Activated CD8-positive, alpha-beta memory T cell treated with anti-CD3 and anti-CD28 coated beads for 36 hours (primary cell): ENCODE data around the gene PEX19. TPM values are rescaled to one million over a fixed set of nuclear protein-coding genes. Genes with fewer than 3 reads are reported as not detected.
"Not testable (repeated sequence)": the region's sequence is repeated elsewhere in the genome, so short reads cannot be mapped to it uniquely, and the experiment has no call there.

Experiments used
- CTCF ChIA-PET: fragments of 350-600 bp; sonication (Branson Sonifier 250); formaldehyde crosslinking; loops from one replicate; lab custom pipeline; 2021; ENCODE audit warnings: antibody characterized with exemption; lab: Charles Lee
- POLR2A ChIA-PET: fragments of 350-600 bp; sonication (Branson Sonifier 250); formaldehyde crosslinking; loops from one replicate; lab custom pipeline; 2021; ENCODE audit warnings: antibody characterized with exemption; lab: Charles Lee
- total RNA-seq, 2 experiments: library from RNA; stranded (reverse); gene quantifications; one replicate each; pipeline ENCODE4 v1.2.3, GENCODE V29; 2021

Gene PEX19
- total RNA-seq = 10 to 100 TPM; 57.0 to 58.1 TPM

- ChIA-PET CTCF (interaction anchor here (0.6 to 2.4 kb wide), 9 partner anchors 10 to 184 kb away, joined by 3 to 11 read pairs (median 4); partner anchors contain the start of gene DCAF8), POLR2A (interaction anchor here (0.6 to 1.7 kb wide), 2 partner anchors 54 to 77 kb away, joined by 3 to 7 read pairs; no protein-coding TSS in a partner anchor)
Observed at GRCh38 chr1:160284782-160285344, at the start of gene PEX19. TSS of gene PEX19 (minus strand) at chr1:160285133. CDS start at chr1:160285124, 9 bp downstream.

DNA sequence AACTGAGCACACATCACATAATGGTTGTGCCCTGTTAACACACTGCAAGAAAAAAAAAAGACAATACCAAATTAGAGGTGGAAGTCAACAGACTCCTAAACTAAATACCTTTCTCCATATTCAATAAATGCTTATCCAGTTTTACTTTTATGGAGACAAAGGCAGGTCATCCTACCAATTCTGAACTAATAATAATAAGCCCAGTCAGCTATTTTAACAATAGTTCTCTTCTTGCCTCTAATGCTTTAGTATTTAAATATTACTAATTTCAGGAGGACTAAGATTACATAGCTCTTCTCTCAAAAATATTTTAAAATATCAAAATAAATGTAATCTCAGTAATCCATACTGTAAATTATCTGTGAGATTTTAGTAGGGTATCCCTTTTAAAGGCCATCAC is 47.6 kb upstream of the PEX19 start:
- ChIA-PET CTCF (no interaction called here), POLR2A (interaction anchor here (0.5 kb wide), 1 partner anchor 72 kb away, joined by 3 read pairs; no protein-coding TSS in a partner anchor)

DNA sequence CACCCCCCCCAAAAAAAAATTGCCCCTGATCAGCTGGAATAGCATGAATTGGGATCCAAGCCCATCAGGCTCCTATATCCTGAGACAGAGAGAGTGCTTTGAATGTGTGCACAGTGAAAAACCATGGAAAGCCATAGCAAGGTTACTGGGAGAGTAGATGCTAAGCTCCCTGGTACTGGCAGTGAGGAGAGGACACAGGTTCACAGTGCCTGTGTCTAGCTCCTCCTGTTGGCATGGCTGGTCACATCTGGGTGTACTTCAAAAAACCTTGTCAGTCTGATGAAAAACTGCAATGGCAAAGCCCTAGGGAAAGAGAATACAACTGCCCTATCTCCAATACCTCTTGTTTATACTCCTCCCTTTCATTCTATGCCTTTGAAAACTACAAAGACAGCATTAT is 45.2 kb upstream of the PEX19 start:
- ChIA-PET POLR2A (no interaction called here), CTCF (interaction anchor here (0.6 to 1.3 kb wide), 3 partner anchors 10 to 1000 kb away, joined by 3 to 5 read pairs (median 3); no protein-coding TSS in a partner anchor)

DNA sequence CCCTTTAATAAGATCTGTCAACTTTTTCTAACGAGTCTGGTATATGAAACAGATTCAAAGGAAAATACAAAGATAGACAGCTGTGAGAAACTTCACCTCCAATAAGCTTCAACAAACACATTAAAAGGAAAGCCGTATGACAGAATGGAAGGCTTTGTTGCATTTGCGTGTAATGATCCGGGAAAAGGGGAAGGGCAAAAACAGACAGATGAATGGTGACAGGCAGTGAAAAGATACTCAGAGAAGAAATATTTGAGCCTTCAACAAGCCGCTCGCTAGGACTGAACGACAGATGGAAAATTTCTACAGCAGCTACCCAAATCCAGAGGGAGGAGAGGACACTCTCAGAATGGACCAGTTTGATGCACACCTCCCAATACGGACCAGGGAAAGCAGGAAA is 43.3 kb upstream of the PEX19 start:
- ChIA-PET CTCF (interaction anchor here (1.0 to 1.4 kb wide), 2 partner anchors 36 to 321 kb away, joined by 3 read pairs; no protein-coding TSS in a partner anchor), POLR2A (interaction anchor here (0.6 kb wide), 1 partner anchor 1302 kb away, joined by 6 read pairs; no protein-coding TSS in a partner anchor)

DNA sequence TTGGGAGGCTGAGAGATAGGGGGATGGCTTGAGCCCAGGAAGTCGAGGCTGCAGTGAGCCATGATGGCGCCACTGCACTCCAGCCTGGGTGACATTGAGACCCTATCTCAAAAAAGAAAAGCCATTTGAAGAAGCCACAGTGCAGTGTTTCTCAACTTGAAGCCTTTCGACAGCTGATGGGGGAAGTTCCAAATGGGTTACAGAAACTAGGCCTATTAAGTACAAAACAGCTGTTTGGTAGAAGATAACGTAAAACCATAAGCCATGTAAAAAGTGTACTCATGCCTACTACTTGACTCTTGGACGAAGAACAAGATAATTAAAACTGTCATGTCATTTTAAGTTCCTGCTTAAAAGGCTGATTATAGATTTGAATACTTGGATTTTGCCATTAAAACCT is 41.5 kb upstream of the PEX19 start:
- POLR2A ChIA-PET = no interaction called here

GRCh38 chr1:160325252-160325651 is 40.3 kb upstream of the PEX19 start:
- POLR2A ChIA-PET = no interaction called here
- CTCF ChIA-PET = interaction anchor here (1.0 kb wide), 1 partner anchor 34 kb away, joined by 3 read pairs; no protein-coding TSS in a partner anchor

More for the DNA sequence above, 41.5 kb upstream of the PEX19 start:
- CTCF ChIA-PET = interaction anchor here (0.6 kb wide), 1 partner anchor 38 kb away, joined by 3 read pairs; no protein-coding TSS in a partner anchor

DNA sequence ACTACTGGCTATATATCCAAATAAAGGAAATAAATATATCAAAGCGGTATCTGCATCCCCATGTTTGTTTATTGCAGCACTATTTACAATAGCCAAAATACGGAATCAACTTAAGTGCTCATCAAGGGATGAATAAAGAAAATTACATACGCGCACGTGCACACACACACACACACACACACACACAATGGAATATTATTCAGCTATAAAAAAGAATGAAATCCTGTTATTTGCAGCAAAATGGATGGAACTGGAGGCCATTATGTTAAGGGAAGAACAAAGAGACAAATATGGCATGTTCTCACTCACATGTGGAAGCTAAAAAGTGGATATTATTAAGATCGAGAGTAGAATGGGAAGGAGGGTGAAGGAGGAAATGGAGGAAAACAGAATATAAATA is 37.9 kb upstream of the PEX19 start:
- POLR2A ChIA-PET = no interaction called here

GRCh38 chr1:160315359-160315758 is 30.4 kb upstream of the PEX19 start:
- ChIA-PET CTCF (no interaction called here), POLR2A (no interaction called here)

More for the DNA sequence above, 37.9 kb upstream of the PEX19 start:
- CTCF ChIA-PET = no interaction called here

- ChIA-PET POLR2A (no interaction called here), CTCF (no interaction called here)
Observed at GRCh38 chr1:160309571-160309970, 24.6 kb upstream of the PEX19 start.

- ChIA-PET POLR2A (no interaction called here), CTCF (no interaction called here)
Observed at GRCh38 chr1:160309185-160309557, 24.2 kb upstream of the PEX19 start.

DNA sequence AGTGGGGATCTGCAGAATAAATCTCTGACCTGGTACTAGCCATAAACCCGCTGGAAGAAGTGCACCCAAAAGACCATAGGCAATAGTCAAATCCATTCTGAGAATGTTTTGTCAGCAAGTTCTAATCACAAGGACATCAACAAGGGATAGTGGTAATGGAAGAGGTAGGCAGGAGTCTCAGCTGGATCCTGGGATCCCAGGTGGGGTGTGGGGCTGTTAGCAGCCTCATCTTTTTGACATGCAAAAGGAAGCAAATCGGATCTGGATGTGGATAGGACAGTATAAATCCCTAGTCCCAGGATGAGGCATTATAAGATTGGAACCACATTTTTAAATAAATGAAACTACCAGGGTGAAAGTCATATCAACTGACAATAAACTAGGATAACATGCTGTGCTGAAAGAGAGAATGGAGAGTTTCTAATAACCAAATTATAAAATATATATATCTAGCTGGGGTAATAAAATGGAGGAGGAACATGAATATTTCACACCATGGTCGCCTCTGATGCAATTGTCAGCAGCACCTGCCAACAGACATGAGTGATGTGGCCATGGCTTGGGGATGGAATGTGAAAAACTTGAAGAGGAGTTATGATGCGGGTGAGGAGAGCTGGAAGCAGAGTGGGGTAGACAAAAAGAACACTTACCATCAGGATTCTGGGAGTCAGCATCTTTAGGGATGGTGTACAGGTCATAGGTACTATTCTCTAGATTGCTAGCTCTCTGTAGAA is 23.7 kb upstream of the PEX19 start:
- ChIA-PET POLR2A (no interaction called here), CTCF (interaction anchor here (1.4 kb wide), 1 partner anchor 49 kb away, joined by 3 read pairs; no protein-coding TSS in a partner anchor)

- ChIA-PET CTCF (interaction anchor here (1.1 to 1.4 kb wide), 2 partner anchors 16 to 47 kb away, joined by 3 to 4 read pairs; no protein-coding TSS in a partner anchor), POLR2A (no interaction called here)
Observed at GRCh38 chr1:160307118-160307791, 22.3 kb upstream of the PEX19 start.

DNA sequence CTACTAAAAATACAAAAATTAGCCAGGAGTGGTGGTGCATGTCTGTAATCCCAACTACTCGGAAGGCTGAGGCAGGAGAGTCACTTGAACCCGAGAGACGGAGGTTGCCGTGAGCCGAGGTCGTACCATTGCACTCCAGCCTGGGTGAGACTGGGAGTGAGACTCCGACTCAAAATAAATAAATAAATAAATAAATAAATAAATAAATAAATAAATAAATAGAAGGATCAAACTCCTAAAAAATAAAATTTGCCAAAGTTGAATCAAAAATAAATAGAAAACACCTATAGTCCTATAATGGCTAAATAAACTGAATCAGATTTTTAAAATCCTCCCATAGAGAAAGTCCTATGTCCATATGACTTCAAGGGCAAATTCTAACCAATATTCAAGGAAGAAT is 15.2 kb upstream of the PEX19 start:
- POLR2A ChIA-PET = no interaction called here

DNA sequence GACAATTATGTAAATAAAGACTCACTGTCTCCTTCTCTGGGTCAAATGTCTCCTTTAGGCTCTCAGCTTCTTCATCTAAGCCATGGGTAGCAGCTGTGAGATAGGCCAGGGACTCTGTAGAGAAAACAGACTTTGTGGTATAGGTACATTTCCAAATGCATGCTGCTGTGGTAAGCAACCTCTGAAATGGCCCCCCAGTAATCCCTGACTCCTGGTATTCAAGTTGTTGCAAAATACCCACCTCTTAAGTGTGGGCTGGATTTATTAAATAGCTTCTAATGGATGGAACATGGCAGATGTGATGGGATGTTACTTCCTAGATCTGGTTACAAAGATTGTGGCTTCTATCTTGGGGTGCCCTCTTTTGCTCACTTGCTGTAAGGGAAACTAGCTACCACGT is 11.1 kb upstream of the PEX19 start:
- ChIA-PET CTCF (interaction anchor here (0.8 kb wide), 1 partner anchor 103 kb away, joined by 4 read pairs; no protein-coding TSS in a partner anchor), POLR2A (no interaction called here)

More for the DNA sequence above, 15.2 kb upstream of the PEX19 start:
- CTCF ChIA-PET = no interaction called here

DNA sequence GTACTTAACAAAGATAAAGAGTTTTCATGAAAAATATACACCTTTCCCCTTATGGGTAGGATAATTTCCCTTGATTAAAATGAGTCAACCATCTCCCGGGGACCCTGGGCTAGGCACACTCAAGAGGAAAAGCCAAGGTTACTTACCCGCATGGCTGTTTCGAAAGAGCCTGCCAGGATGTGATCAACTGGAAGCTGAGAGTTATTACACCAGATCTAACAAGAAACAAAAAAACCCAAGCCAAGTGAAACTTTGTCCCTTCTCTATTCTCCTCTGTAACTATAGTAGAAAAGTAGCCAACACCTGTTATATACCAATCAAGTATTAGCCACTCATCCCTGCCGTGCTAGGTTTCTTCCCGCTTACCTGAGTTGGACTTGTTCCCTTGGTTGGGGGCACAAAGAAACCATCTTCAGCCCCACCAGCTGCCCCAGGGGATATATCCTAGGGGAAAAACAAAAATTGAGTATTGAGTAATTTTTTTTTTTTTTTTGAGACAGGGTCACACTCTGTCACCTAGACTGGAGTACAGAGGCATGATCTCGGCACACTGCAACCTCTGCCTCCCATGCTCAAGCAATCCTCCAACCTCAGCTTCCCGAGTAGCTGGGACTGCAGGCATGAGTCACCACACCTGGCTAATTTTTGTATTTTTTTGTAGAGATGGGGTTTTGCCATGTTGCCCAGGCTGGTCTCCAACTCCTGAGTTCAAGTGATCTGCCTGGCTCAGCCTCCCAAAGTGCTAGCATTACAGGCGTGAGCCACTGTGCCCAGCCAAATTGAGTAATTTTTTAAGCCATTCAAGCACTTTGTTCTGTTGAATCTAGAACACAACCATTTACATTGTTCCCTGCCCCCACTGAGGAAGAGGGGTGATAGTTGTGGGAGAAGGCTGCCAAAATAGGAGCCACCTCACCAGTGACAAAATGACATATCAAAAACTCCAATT is 8.4 kb upstream of the PEX19 start:
- CTCF ChIA-PET = interaction anchor here (1.1 to 2.6 kb wide), 9 partner anchors 10 to 155 kb away, joined by 3 to 18 read pairs (median 5); partner anchors contain the start of genes ATP1A4 and DCAF8
- POLR2A ChIA-PET = no interaction called here

- ChIA-PET CTCF (interaction anchor here (0.5 to 3.6 kb wide), 45 partner anchors 10 to 206 kb away, joined by 3 to 26 read pairs (median 4); partner anchors contain the start of genes ATP1A4, CASQ1, DCAF8 and IGSF8), POLR2A (interaction anchor here (1.1 kb wide), 1 partner anchor 193 kb away, joined by 3 read pairs; the partner anchor contains the start of gene IGSF8)
Observed at GRCh38 chr1:160291248-160292220, 6.6 kb upstream of the PEX19 start.

DNA sequence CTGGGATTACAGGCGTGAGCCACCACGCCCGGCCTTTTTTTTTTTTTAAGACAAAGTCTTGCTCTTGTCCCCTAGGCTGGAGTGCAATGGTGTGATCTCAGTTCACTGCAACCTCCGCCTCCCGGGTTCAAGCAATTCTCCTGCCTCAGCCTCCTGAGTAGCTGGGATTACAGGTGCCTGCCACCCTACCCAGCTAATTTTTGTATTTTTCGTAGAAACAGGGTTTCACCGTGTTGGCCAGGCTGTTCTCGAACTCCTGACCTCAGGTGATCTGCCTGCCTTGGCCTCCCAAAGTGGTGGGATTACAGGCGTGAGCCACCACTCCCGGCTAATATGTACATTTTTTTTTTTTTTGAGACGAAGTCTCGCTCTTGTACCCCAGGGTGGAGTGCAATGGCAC is 2.8 kb upstream of the PEX19 start:
- POLR2A ChIA-PET = not testable (repeated sequence)
- CTCF ChIA-PET = interaction anchor here (0.7 to 1.7 kb wide), 3 partner anchors 78 to 187 kb away, joined by 3 to 12 read pairs (median 3); no protein-coding TSS in a partner anchor
